Skin epidermis (tissue), 12 donors: ENCODE measurements around the gene WNT9A.

ENCODE experiments used
- H3K27ac ChIP-seq, 21 experiments: fragments of 200-600 bp; sonication (generic) in 11 of 21; one replicate each; pipeline ENCODE4 v1.5.0; 2020; ENCODE audit warnings: mild to moderate bottlenecking in 3 of 21, inconsistent platforms in 2 of 21, moderate library complexity in 2 of 21
- H3K4me3 ChIP-seq, 7 experiments: fragments of 200-600 bp; sonication (generic) in 2 of 7; one replicate each; pipeline ENCODE4 v1.5.0; 2020; ENCODE audit warnings: inconsistent platforms in 2 of 7, mild to moderate bottlenecking in 2 of 7, moderate library complexity in 1 of 7

The WNT9A gene

DNA sequence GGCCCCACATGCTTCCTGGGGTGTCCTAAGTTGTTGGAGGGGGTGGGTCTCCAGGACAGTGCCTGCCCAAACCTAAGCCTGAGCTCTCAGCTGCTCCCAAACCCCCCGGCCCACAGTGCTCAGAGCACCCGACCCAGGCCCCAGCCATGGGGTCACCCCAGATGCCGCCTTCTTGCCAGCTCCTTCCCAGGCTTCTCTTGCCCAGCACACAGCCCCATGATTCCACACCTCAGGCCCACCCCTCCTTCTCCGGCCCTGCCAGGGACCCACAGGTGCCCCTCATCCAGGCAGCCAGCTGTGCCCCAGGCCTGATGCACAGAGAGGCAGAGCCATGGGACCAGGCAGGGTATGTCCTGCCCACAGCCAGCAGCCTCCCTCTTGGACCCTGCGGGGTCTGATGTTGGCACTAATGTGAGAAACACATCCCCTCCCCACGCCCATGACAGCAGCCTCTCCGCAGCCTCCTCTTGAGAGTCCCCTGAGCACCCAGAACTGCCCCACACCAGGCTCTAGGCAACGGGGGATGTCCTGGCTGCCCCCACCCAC lies 4.9 kb downstream of the WNT9A start:
- no peak overlapping the region for H3K4me3 ChIP-seq
- H3K27ac ChIP-seq: no peak overlapping the region

DNA sequence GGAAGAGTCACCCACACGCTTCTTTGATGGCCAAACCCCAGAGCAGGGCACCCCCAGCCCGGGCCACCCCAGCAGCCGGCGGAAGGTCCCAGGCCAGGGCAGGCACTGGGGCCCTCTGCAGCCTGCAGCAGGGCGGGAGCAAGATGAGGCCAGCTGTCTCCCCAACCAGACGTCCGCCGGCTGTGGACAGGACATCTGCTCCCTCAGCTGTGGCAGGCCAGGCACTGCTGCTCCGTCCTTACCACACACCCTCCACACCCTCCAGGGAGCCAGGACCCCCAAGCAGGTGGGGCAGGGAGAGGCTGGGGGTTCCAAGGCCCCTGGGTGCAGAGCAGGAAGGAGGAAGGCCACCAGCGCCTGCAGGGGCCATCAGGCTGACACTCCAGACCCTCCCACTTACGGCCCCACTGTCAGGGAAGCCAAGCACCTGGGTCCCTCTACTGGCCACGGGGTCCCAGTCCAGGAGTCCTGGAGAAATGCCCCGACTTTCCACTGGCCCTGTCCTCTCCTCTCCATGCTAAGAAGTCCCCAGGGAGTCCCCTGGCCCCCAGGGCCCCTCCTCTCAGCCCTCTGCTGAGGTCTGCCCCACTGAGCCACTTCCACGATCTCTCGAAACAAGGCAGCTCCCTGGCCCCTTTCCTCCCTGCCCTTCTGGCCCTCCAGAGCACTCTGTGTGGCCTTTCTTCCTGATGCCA lies 5.6 kb downstream of the WNT9A start:
- Histone ChIP-seq H3K4me3 (no peak overlapping the region), H3K27ac (no peak overlapping the region)

DNA sequence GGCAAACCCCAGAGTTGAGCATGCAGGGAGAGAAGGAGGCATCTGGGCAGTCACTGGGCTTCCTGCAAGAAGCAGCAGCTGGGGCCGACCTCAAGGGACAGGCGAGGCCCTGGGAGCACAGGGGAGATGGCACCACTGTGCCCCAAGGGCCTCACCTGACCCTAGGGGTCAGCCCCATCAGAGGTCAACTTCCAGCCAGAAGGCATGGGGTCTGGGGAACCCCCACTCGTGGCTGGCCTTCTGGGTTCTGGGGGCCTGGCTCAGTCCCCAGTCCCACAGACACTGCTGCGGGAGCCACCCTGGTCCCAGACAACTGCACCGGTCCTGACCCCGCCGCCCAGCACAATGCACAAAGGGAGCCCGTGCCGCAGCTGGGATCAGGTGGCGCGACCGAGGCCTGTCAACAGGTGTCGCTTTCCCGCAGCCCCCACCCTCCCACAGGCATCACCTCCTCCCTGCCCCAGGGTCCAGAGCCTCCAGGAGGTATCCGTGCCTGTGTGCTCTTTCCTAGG lies 6.2 kb downstream of the WNT9A start:
- H3K27ac ChIP-seq: no peak overlapping the region

GRCh38 chr1:227940791-227941241 lies 6.9 kb downstream of the WNT9A start:
- no peak overlapping the region for H3K4me3 ChIP-seq
- H3K27ac ChIP-seq: no peak overlapping the region

More for the DNA sequence above, 6.2 kb downstream of the WNT9A start:
- no peak overlapping the region for H3K4me3 ChIP-seq

- Histone ChIP-seq H3K4me3 (no peak overlapping the region), H3K27ac (no peak overlapping the region)
Observed at GRCh38 chr1:227939791-227940771, 7.7 kb downstream of the WNT9A start.

- no peak overlapping the region for H3K4me3 ChIP-seq
- no peak overlapping the region for H3K27ac ChIP-seq
Observed at GRCh38 chr1:227938911-227939790, 8.6 kb downstream of the WNT9A start.

GRCh38 chr1:227938276-227938675 lies 9.5 kb downstream of the WNT9A start:
- H3K27ac ChIP-seq: no peak overlapping the region

DNA sequence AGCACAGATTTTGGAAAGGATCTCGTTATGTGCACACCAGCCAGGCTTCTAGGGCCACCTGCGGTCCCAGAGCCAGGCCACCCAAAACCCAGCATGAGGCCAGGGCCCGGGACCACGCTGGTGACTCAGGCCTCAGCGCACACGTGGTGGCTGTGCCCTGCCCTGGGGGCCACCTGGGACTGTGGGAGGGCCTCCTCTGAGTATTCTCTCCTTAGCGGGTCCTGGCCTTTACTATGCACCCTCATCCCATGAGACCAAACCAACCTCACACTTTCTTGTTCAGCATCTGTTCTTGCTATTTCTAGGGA lies 9.9 kb downstream of the WNT9A start:
- H3K4me3 ChIP-seq: no peak overlapping the region
- peak overlapping the region in 1 of 21 experiments; percentile 3 for H3K27ac ChIP-seq

More at GRCh38 chr1:227938276-227938675, 9.5 kb downstream of the WNT9A start:
- no peak overlapping the region for H3K4me3 ChIP-seq

DNA sequence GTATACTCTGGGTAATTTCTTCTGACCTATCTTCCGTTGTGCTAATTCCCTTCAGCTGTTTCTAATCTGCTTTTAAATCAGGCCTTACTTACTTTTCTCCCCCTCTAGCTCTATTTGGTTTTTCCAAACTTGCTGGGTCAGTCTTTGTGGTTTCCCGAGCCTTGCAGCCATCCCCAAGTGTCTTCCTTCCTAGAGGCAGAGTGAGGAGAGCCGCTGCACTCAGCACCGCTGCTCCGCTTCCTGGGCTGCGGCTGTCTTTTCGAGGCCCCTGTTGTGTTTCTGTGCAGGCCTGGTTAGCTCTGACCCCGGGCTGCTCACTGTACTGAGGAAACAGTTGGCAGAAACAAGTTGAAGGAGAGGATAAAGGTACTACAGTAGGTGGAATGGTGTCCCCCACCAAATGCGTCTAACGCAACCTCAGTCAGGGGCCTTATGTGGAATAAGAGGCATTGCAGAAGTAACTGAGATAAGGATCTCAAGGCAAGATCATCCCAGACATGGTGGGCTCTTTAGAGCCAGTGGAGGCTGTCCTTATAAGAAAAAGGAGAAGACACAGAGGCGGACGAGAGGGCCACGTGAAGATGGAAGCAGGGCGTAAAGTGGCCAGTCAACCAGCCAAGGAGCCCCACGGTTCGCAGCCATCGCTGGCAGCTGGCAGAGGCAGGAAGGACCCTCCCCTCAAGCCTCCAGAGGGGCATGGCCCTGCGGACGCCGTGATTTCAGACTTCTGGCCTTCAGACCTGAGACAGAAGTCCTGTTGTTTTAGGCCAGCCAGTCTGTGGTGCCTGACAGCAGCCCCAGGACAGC lies 10.5 kb downstream of the WNT9A start:
- peak overlapping the region in 1 of 21 experiments; percentile 3 for H3K27ac ChIP-seq
- no peak overlapping the region for H3K4me3 ChIP-seq

DNA sequence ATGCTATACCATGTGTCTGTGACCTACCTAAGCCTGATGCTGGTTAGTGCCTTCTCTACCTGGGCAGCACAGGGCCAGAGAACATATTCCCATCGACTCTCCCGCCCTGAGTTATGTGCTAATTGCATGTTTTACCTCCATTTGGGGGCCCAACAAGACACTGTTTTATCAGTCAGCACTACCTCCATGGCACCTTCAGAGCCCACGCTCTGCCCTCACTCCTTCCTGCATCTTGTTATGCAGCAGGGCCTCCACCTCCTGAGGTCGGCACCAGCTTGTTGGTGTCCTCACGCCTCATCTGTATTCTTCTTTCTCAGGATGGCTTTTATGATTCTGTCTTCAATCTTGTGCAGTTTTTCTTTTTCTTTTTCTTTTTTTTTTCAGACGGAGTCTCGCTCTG lies 11.9 kb downstream of the WNT9A start:
- Histone ChIP-seq H3K4me3 (no peak overlapping the region), H3K27ac (peak overlapping the region in 6 of 21 experiments; percentile 62 to 89 (median 78))

- H3K4me3 ChIP-seq: no peak overlapping the region
- peak overlapping the region in 15 of 21 experiments; percentile 5 to 89 (median 62) for H3K27ac ChIP-seq
Observed at GRCh38 chr1:227934476-227935313, 13.0 kb downstream of the WNT9A start.

GRCh38 chr1:227929751-227930472 lies 17.8 kb downstream of the WNT9A start:
- Histone ChIP-seq H3K4me3 (no peak overlapping the region), H3K27ac (no peak overlapping the region)

DNA sequence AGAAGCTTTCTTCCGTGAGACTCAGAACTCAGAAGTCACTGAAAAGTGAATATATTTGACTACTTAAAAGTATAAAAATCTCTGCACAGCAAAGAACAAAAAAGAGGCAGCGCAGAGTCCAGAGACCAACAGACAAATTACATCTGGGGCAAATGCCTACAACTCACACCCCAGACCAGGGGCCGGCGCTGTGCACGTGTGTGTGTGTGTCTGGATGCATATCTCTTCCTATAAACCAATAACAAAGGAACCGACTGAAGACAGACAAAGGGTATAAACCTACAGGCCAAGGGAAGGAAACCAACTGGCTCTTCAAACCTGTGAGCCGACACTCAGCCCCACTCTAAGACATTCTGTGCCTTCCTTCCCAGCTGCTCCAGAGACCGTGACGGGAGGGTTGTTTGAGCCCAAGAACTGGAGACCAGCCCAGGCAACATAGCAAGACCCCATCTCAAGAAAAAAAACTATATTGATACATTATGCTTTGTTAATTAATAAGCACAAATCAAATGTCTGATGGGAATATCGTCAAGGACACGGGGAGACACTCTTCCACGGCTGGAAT lies 18.8 kb downstream of the WNT9A start:
- Histone ChIP-seq H3K4me3 (no peak overlapping the region), H3K27ac (no peak overlapping the region)

- Histone ChIP-seq H3K27ac (no peak overlapping the region), H3K4me3 (no peak overlapping the region)
Observed at GRCh38 chr1:227927971-227928741, 19.6 kb downstream of the WNT9A start.

- Histone ChIP-seq H3K4me3 (no peak overlapping the region), H3K27ac (no peak overlapping the region)
Observed at GRCh38 chr1:227926896-227927885, 20.5 kb downstream of the WNT9A start.
